HEK293 (cell line): ENCODE data around the gene CTDNEP1.

Experiments used
- HOXA7 ChIP-seq: sonication (generic); formaldehyde crosslinking; IDR thresholded peaks from 2 replicates; pipeline ENCODE4 v1.8.1; 2022; ENCODE audit warnings: missing genetic modification reagents, borderline replicate concordance
- HOXC10 ChIP-seq: sonication (generic); formaldehyde crosslinking; IDR thresholded peaks from 2 replicates; pipeline ENCODE4 v1.8.1; 2023; ENCODE audit warnings: mild to moderate bottlenecking, missing genetic modification reagents
- IKZF3 ChIP-seq: fragments of 450-650 bp; IDR thresholded peaks from 2 replicates; pipeline ENCODE4 v1.5.0; 2018; ENCODE audit warnings: missing biosample characterization, mild to moderate bottlenecking, missing genetic modification characterization, moderate library complexity
- KLF1 ChIP-seq: fragments of 450-650 bp; formaldehyde crosslinking; IDR thresholded peaks from 2 replicates; pipeline ENCODE4 v1.5.1; 2016; ENCODE audit warnings: missing biosample characterization, missing genetic modification characterization
- KLF7 ChIP-seq: fragments of 450-650 bp; formaldehyde crosslinking; IDR thresholded peaks from 2 replicates; pipeline ENCODE4 v1.5.1; 2016; ENCODE audit warnings: missing biosample characterization, missing genetic modification characterization, borderline replicate concordance
- MEIS1 ChIP-seq: sonication (generic); formaldehyde crosslinking; IDR thresholded peaks from 2 replicates; pipeline ENCODE4 v1.8.1; 2022; ENCODE audit warnings: missing genetic modification reagents, mild to moderate bottlenecking, borderline replicate concordance
- OSR2 ChIP-seq: fragments of 450-650 bp; formaldehyde crosslinking; IDR thresholded peaks from 2 replicates; pipeline ENCODE4 v1.5.1; 2016; ENCODE audit warnings: missing biosample characterization, missing genetic modification characterization
- PATZ1 ChIP-seq: fragments of 450-650 bp; formaldehyde crosslinking; IDR thresholded peaks from 2 replicates; pipeline ENCODE4 v1.5.1; 2016; ENCODE audit warnings: missing biosample characterization, missing genetic modification characterization
- PRDM1 ChIP-seq: fragments of 450-650 bp; formaldehyde crosslinking; IDR thresholded peaks from 2 replicates; pipeline ENCODE4; 2016; ENCODE audit warnings: missing biosample characterization, missing genetic modification characterization
- SP2 ChIP-seq: fragments of 450-650 bp; formaldehyde crosslinking; IDR thresholded peaks from 2 replicates; pipeline ENCODE4 v1.5.1; 2016; ENCODE audit warnings: missing biosample characterization, missing genetic modification characterization
- SP3 ChIP-seq: fragments of 450-650 bp; formaldehyde crosslinking; IDR thresholded peaks from 2 replicates; pipeline ENCODE4 v1.5.1; 2016; ENCODE audit warnings: missing biosample characterization, missing genetic modification characterization
- TCF7L2 ChIP-seq: IDR thresholded peaks from 2 replicates; pipeline ENCODE4 v1.6.1; 2011; ENCODE audit warnings: low read depth, mild to moderate bottlenecking, inconsistent platforms, low read length, moderate library complexity, borderline replicate concordance
- ZBTB17 ChIP-seq: fragments of 450-650 bp; formaldehyde crosslinking; IDR thresholded peaks from 2 replicates; pipeline ENCODE4 v1.5.1; 2016; ENCODE audit warnings: missing biosample characterization, missing genetic modification characterization
- ZBTB7A ChIP-seq: fragments of 450-650 bp; formaldehyde crosslinking; IDR thresholded peaks from 2 replicates; pipeline ENCODE4 v1.5.1; 2016; ENCODE audit warnings: low read depth, missing biosample characterization, missing genetic modification characterization
- ZFP69B ChIP-seq: fragments of 450-650 bp; formaldehyde crosslinking; IDR thresholded peaks from 2 replicates; pipeline ENCODE4 v1.5.1; 2016; ENCODE audit warnings: missing biosample characterization, missing genetic modification characterization
- ZNF202 ChIP-seq: fragments of 450-650 bp; formaldehyde crosslinking; IDR thresholded peaks from 2 replicates; pipeline ENCODE4 v1.5.1; 2016; ENCODE audit warnings: missing biosample characterization, missing genetic modification characterization, borderline replicate concordance
- ZNF394 ChIP-seq: fragments of 450-650 bp; formaldehyde crosslinking; IDR thresholded peaks from 2 replicates; pipeline ENCODE4 v1.5.1; 2016; ENCODE audit warnings: missing biosample characterization, missing genetic modification characterization, mild to moderate bottlenecking, moderate library complexity, borderline replicate concordance
- ZNF416 ChIP-seq: fragments of 450-650 bp; formaldehyde crosslinking; IDR thresholded peaks from 2 replicates; pipeline ENCODE4 v1.5.1; 2016; ENCODE audit warnings: missing biosample characterization, missing genetic modification characterization
- ZNF510 ChIP-seq: fragments of 450-650 bp; formaldehyde crosslinking; IDR thresholded peaks from 2 replicates; pipeline ENCODE4 v1.5.1; 2018; ENCODE audit warnings: mild to moderate bottlenecking, missing genetic modification characterization, missing biosample characterization; ENCODE audit not compliant: insufficient replicate concordance
- ZNF548 ChIP-seq: fragments of 450-650 bp; formaldehyde crosslinking; IDR thresholded peaks from 2 replicates; pipeline ENCODE4 v1.5.1; 2016; ENCODE audit warnings: missing biosample characterization, missing genetic modification characterization
- ZNF558 ChIP-seq: fragments of 450-650 bp; formaldehyde crosslinking; IDR thresholded peaks from 2 replicates; pipeline ENCODE4 v1.5.1; 2016; ENCODE audit warnings: missing biosample characterization, missing genetic modification characterization
- ZNF561 ChIP-seq: fragments of 450-650 bp; IDR thresholded peaks from 2 replicates; pipeline ENCODE4 v1.5.1; 2018; ENCODE audit warnings: missing biosample characterization, missing genetic modification characterization, borderline replicate concordance
- ZNF580 ChIP-seq: fragments of 450-650 bp; formaldehyde crosslinking; IDR thresholded peaks from 2 replicates; pipeline ENCODE4 v1.5.1; 2016; ENCODE audit warnings: missing biosample characterization, missing genetic modification characterization
- ZNF670 ChIP-seq: fragments of 450-650 bp; formaldehyde crosslinking; IDR thresholded peaks from 2 replicates; pipeline ENCODE4 v1.5.1; 2016; ENCODE audit warnings: missing biosample characterization, missing genetic modification characterization, low read depth
- ZNF837 ChIP-seq: fragments of 450-650 bp; formaldehyde crosslinking; IDR thresholded peaks from 2 replicates; pipeline ENCODE4 v1.5.1; 2016; ENCODE audit warnings: missing biosample characterization, missing genetic modification characterization
- ZNF843 ChIP-seq: fragments of 450-650 bp; formaldehyde crosslinking; IDR thresholded peaks from 2 replicates; pipeline ENCODE4 v1.5.1; 2016; ENCODE audit warnings: missing biosample characterization, missing genetic modification characterization
- TF ChIP-seq, protein P1 (sequence below): fragments of 450-650 bp; formaldehyde crosslinking; conservative IDR thresholded peaks from 2 replicates; pipeline ENCODE4 v1.5.1; 2016; ENCODE audit warnings: low read depth, missing biosample characterization, missing genetic modification characterization
- TF ChIP-seq, protein P2 (sequence below): fragments of 450-650 bp; formaldehyde crosslinking; conservative IDR thresholded peaks from 2 replicates; pipeline ENCODE4 v1.5.1; 2016; ENCODE audit warnings: low read depth, missing biosample characterization, missing genetic modification characterization

Gene CTDNEP1

DNA sequence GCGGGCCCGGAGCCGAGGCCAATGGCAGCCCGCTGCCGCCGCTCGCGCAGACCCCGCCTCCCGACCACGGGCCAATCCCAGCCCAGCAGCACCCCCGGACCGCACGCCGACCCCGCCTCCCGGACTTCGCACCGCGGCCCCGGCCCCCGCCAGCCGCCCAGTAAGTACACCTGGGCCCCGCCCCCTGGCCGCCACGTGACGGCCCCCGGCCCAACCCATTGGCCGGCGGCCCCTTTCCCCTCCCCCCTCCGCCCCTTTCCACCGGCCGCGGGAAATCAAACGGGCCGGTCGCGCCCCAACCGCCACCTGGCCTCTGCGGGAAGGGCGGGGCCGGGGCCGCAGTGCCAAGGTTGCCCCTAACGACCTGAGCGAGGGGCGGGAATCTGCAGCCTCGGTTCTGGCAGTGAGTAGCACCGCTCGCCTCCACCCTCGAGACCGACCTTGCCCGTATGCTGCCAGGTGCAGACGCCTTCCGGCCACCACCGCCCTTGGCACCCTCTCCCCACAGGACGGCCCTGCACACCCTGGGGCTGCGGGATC lies 43.1 kb upstream of the CTDNEP1 start, which contains the start of gene YBX2 (continued):
- TF ChIP-seq ZNF837 (tag by site-specific recombination) (no peak), ZNF561 (tag by site-specific recombination) (no peak), SP3 (tag by site-specific recombination) (peak; percentile 43), ZNF843 (tag by site-specific recombination) (no peak), ZBTB17 (tag by site-specific recombination) (no peak), MEIS1 (no peak), KLF1 (tag by site-specific recombination) (peak; percentile 77), SP2 (peak; percentile 51), ZNF510 (tag by site-specific recombination) (no peak), ZNF202 (tag by site-specific recombination) (no peak), ZNF558 (tag by site-specific recombination) (no peak), KLF7 (0 out of 2 replicates have a peak, but pooled peaks have one; percentile 48), HOXC10 (CRISPR knock-in tag) (no peak), ZNF580 (tag by site-specific recombination) (no peak), TCF7L2 (no peak), ZBTB7A (tag by site-specific recombination) (no peak), ZFP69B (no peak), PRDM1 (tag by site-specific recombination) (no peak), IKZF3 (tag by site-specific recombination) (no peak), HOXA7 (CRISPR knock-in tag) (no peak), ZNF670 (tag by site-specific recombination) (no peak), ZNF416 (tag by site-specific recombination) (no peak), OSR2 (tag by site-specific recombination) (no peak), PATZ1 (peak; percentile 59; the same call in 1 of the 2 replicates), ZNF394 (tag by site-specific recombination) (no peak), ZNF548 (tag by site-specific recombination) (no peak)
- TF ChIP-seq, protein P1, sequence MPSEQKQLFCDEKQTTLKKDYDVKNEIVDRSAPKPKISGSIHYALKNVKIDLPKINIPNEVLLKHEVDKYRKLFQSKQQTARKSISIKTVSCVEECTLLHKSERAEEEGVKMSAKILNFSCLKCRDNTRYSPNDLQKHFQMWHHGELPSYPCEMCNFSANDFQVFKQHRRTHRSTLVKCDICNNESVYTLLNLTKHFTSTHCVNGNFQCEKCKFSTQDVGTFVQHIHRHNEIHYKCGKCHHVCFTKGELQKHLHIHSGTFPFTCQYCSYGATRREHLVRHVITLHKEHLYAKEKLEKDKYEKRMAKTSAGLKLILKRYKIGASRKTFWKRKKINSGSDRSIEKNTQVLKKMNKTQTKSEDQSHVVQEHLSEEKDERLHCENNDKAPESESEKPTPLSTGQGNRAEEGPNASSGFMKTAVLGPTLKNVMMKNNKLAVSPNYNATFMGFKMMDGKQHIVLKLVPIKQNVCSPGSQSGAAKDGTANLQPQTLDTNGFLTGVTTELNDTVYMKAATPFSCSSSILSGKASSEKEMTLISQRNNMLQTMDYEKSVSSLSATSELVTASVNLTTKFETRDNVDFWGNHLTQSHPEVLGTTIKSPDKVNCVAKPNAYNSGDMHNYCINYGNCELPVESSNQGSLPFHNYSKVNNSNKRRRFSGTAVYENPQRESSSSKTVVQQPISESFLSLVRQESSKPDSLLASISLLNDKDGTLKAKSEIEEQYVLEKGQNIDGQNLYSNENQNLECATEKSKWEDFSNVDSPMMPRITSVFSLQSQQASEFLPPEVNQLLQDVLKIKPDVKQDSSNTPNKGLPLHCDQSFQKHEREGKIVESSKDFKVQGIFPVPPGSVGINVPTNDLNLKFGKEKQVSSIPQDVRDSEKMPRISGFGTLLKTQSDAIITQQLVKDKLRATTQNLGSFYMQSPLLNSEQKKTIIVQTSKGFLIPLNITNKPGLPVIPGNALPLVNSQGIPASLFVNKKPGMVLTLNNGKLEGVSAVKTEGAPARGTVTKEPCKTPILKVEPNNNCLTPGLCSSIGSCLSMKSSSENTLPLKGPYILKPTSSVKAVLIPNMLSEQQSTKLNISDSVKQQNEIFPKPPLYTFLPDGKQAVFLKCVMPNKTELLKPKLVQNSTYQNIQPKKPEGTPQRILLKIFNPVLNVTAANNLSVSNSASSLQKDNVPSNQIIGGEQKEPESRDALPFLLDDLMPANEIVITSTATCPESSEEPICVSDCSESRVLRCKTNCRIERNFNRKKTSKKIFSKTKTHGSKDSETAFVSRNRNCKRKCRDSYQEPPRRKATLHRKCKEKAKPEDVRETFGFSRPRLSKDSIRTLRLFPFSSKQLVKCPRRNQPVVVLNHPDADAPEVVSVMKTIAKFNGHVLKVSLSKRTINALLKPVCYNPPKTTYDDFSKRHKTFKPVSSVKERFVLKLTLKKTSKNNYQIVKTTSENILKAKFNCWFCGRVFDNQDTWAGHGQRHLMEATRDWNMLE (tag by site-specific recombination), result no peak
- TF ChIP-seq, protein P2, sequence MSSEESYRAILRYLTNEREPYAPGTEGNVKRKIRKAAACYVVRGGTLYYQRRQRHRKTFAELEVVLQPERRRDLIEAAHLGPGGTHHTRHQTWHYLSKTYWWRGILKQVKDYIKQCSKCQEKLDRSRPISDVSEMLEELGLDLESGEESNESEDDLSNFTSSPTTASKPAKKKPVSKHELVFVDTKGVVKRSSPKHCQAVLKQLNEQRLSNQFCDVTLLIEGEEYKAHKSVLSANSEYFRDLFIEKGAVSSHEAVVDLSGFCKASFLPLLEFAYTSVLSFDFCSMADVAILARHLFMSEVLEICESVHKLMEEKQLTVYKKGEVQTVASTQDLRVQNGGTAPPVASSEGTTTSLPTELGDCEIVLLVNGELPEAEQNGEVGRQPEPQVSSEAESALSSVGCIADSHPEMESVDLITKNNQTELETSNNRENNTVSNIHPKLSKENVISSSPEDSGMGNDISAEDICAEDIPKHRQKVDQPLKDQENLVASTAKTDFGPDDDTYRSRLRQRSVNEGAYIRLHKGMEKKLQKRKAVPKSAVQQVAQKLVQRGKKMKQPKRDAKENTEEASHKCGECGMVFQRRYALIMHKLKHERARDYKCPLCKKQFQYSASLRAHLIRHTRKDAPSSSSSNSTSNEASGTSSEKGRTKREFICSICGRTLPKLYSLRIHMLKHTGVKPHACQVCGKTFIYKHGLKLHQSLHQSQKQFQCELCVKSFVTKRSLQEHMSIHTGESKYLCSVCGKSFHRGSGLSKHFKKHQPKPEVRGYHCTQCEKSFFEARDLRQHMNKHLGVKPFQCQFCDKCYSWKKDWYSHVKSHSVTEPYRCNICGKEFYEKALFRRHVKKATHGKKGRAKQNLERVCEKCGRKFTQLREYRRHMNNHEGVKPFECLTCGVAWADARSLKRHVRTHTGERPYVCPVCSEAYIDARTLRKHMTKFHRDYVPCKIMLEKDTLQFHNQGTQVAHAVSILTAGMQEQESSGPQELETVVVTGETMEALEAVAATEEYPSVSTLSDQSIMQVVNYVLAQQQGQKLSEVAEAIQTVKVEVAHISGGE (tag by site-specific recombination), result no peak
